IMR-90 (cell line): Measurements from ENCODE around the gene RXYLT1. TPM values are rescaled to one million over a fixed set of nuclear protein-coding genes. Genes with fewer than 3 reads are reported as not detected.

ENCODE experiments used
- ATAC-seq: fragments of 200-7000 bp; cut with Tn5 transposase; 2 replicates; pipeline ENCODE4 v1.9.1; 2020; ENCODE audit warnings: low read depth, mild to moderate bottlenecking, moderate library complexity
- BruUV-seq: library from RNA; stranded (reverse); fragments of 400-500 nt; replicated peaks from 2 replicates; lab custom pipeline; 2021; lab: Mats Ljungman, UMichigan
- CTCF ChIA-PET: fragments of 300-600 bp; formaldehyde crosslinking; extraction: SDS; loops from one replicate; lab custom pipeline; 2021; ENCODE audit warnings: antibody characterized with exemption; lab: Yijun Ruan, JAX
- POLR2A ChIA-PET: fragments of 300-600 bp; sonication (Branson Sonifier 250); formaldehyde crosslinking; loops from one replicate; lab custom pipeline; 2022; ENCODE audit warnings: antibody characterized with exemption; ENCODE audit not compliant: unreplicated experiment; lab: Charles Lee
- DNase-seq: peaks from one replicate; pipeline ENCODE4 v3.0.0; 2013
- H2AFZ ChIP-seq: replicated peaks from 2 replicates; pipeline ENCODE3; 2013; ENCODE audit warnings: low read length, mild to moderate bottlenecking; ENCODE audit not compliant: poor library complexity
- H2AK5ac ChIP-seq: 2 replicates; pipeline ENCODE4 v1.6.1; 2013; ENCODE audit warnings: low read depth, low read length, inconsistent platforms
- H2AK9ac ChIP-seq: replicated peaks from 2 replicates; pipeline ENCODE3; 2013; ENCODE audit warnings: mild to moderate bottlenecking, low read depth, low read length, moderate library complexity; ENCODE audit not compliant: poor library complexity
- H2BK120ac ChIP-seq: 2 replicates; pipeline ENCODE4 v1.6.1; 2013; ENCODE audit warnings: low read depth, low read length, inconsistent platforms
- H2BK15ac ChIP-seq: 3 replicates; pipeline ENCODE4 v1.6.1; 2013; ENCODE audit warnings: low read depth, low read length, inconsistent platforms
- H2BK20ac ChIP-seq: 2 replicates; pipeline ENCODE4 v1.6.1; 2013; ENCODE audit warnings: low read depth, mild to moderate bottlenecking, inconsistent platforms, low read length, moderate library complexity
- H2BK5ac ChIP-seq: 2 replicates; pipeline ENCODE4 v1.6.1; 2013; ENCODE audit warnings: mild to moderate bottlenecking, low read depth, low read length, inconsistent platforms; ENCODE audit not compliant: poor library complexity, severe bottlenecking
- H3K14ac ChIP-seq: replicated peaks from 2 replicates; pipeline ENCODE4 v1.6.1; 2013; ENCODE audit warnings: low read depth, low read length, inconsistent platforms
- H3K18ac ChIP-seq: 2 replicates; pipeline ENCODE4 v1.6.1; 2013; ENCODE audit warnings: low read depth, low read length, control low read depth
- H3K23ac ChIP-seq: 2 replicates; pipeline ENCODE4 v1.6.1; 2013; ENCODE audit warnings: low read depth, low read length, inconsistent platforms
- H3K27ac ChIP-seq: 2 replicates; pipeline ENCODE4 v1.5.1; 2013; ENCODE audit warnings: mild to moderate bottlenecking, control low read depth, low read length; ENCODE audit not compliant: insufficient read depth
- H3K27me3 ChIP-seq: 2 replicates; pipeline ENCODE4 v1.6.1; 2013; ENCODE audit warnings: low read length; ENCODE audit not compliant: control insufficient read depth, insufficient read depth
- H3K36me3 ChIP-seq: 2 replicates; pipeline ENCODE4 v1.6.1; 2013; ENCODE audit warnings: low read length, mixed read lengths; ENCODE audit not compliant: control insufficient read depth, insufficient read depth
- H3K4ac ChIP-seq: 2 replicates; pipeline ENCODE4 v1.6.1; 2013; ENCODE audit warnings: low read depth, low read length, inconsistent platforms
- H3K4me1 ChIP-seq: 2 replicates; pipeline ENCODE4 v1.6.1; 2013; ENCODE audit warnings: low read length, mixed read lengths; ENCODE audit not compliant: control insufficient read depth, insufficient read depth
- H3K4me2 ChIP-seq: 2 replicates; pipeline ENCODE4 v1.6.1; 2013; ENCODE audit warnings: low read depth, mild to moderate bottlenecking, control low read depth, low read length, moderate library complexity
- H3K4me3 ChIP-seq: 2 replicates; pipeline ENCODE4 v1.5.1; 2013; ENCODE audit warnings: low read depth, mild to moderate bottlenecking, control low read depth, low read length, moderate library complexity; ENCODE audit not compliant: insufficient read depth
- H3K56ac ChIP-seq: 2 replicates; pipeline ENCODE4 v1.6.1; 2013; ENCODE audit warnings: low read length, inconsistent platforms; ENCODE audit not compliant: insufficient read depth; ENCODE audit errors: extremely low read depth
- H3K79me1 ChIP-seq, 2 experiments: 2 replicates each; pipeline ENCODE4 v1.6.1; 2013; ENCODE audit warnings: low read length in 2 of 2, inconsistent platforms in 1 of 2, low read depth in 1 of 2
- H3K9ac ChIP-seq: 2 replicates; pipeline ENCODE4 v1.6.1; 2013; ENCODE audit warnings: low read depth, low read length, control low read depth
- H3K9me1 ChIP-seq: 2 replicates; pipeline ENCODE4 v1.6.1; 2013; ENCODE audit warnings: low read length, inconsistent platforms; ENCODE audit not compliant: insufficient read depth
- H3K9me3 ChIP-seq: 2 replicates; pipeline ENCODE4 v1.6.1; 2013; ENCODE audit warnings: low read length; ENCODE audit not compliant: control insufficient read depth, insufficient read depth
- H4K20me1 ChIP-seq: 2 replicates; pipeline ENCODE4 v1.6.1; 2013; ENCODE audit warnings: low read length, inconsistent platforms; ENCODE audit not compliant: insufficient read depth
- H4K5ac ChIP-seq: 2 replicates; pipeline ENCODE4 v1.6.1; 2013; ENCODE audit warnings: mild to moderate bottlenecking, low read depth, low read length, control low read depth
- H4K8ac ChIP-seq, 2 experiments: 2 replicates each; pipeline ENCODE4 v1.6.1; 2013; ENCODE audit warnings: low read depth in 2 of 2, low read length in 2 of 2, control low read depth in 1 of 2, inconsistent platforms in 1 of 2
- H4K91ac ChIP-seq: 2 replicates; pipeline ENCODE4 v1.6.1; 2013; ENCODE audit warnings: low read depth, low read length, inconsistent platforms; ENCODE audit not compliant: insufficient read depth
- MXI1 ChIP-seq: IDR thresholded peaks from 2 replicates; pipeline ENCODE4 v1.6.1; 2012; ENCODE audit warnings: low read depth, mild to moderate bottlenecking, low read length, moderate library complexity, borderline replicate concordance
- WGBS, 2 experiments: methylation state at CpG; one replicate each; pipeline versions ENCODE4 v1.1.5 to v1.1.7; 2013; ENCODE audit warnings: missing lambda C conversion rate in 2 of 2; ENCODE audit not compliant: insufficient read length in 1 of 2; ENCODE audit errors: extremely low coverage in 2 of 2; 5-methylcytosine and 5-hydroxymethylcytosine counted together
- dilution Hi-C: fragments of 300-500 bp; cut with HindIII; formaldehyde crosslinking; loops from one replicate; pipeline ENCODE4 v1.14.3; 2018; ENCODE audit warnings: low sequenced_read_pairs; ENCODE audit not compliant: unreplicated experiment
- in situ Hi-C: fragments of 300-500 bp; cut with MboI; formaldehyde crosslinking; loops from 3 replicates; pipeline ENCODE4 v1.14.3; 2019; ENCODE audit warnings: low sequenced_read_pairs, inconsistent platforms, mixed read lengths
- intact Hi-C: fragments of 100-400 bp; cut with micrococcal nuclease; formaldehyde crosslinking; loops from 2 replicates; pipeline ENCODE4 v1.10.0; 2022
- polyA plus RNA-seq, 3 experiments: library from polyadenylated mRNA; depleted of rRNA; stranded (reverse); fragments of >200 nt; gene quantifications; 2 replicates each; pipeline ENCODE4 v1.2.3, GENCODE V29; 2012; ENCODE audit warnings: low replicate concordance in 1 of 3
- total RNA-seq: library from RNA; depleted of rRNA; stranded (reverse); fragments of >200 nt; gene quantifications from 2 replicates; pipeline ENCODE4 v1.2.3, GENCODE V29; 2012

The RXYLT1 gene
- total and polyA plus RNA-seq, 2 of the 4 experiments (the other 2 are of a cell fraction): 9.0 to 9.5 TPM

DNA sequence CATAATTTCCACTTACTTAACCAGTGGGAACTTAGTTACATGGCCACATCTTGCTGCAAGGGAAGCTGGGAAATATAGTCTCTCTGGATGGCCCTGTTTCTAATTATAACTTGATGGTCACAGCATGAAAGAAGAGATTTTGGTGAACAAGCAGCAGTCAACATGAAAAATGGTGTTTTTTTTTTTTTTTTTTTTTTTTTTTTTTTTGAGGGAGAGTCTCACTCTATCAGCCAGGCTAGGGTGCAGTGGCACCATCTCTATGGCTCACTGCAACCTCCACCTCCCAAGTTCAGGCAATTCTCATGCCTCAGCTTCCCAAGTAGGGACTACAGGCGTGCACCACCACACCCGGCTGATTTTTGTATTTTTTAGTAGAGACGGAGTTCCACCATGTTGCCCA lies 75.6 kb downstream of the RXYLT1 start:
- Histone ChIP-seq H3K36me3 (peaks cover 6% of the 10 kb centered on the region), H3K4me1 (peaks cover 3% of the 10 kb centered on the region; the same call in 1 of the 2 replicates), H3K9me3 (no peaks in the 10 kb centered on the region), H3K18ac (no peak overlapping the region), H2BK120ac (no peak overlapping the region), H4K8ac (no peak overlapping the region), H2AK5ac (no peak overlapping the region), H3K23ac (no peak overlapping the region), H2BK15ac (no peak overlapping the region), H4K20me1 (peaks cover 65% of the 10 kb centered on the region), H3K4ac (no peak overlapping the region), H3K79me1 (peaks cover 0 to 41% of the 10 kb centered on the region in 2 experiments; a peak in 2 of 4 replicates), H3K9ac (no peak overlapping the region), H2BK5ac (no peak overlapping the region), H2AK9ac (no peak overlapping the region), H3K14ac (no peak overlapping the region), H4K91ac (no peak overlapping the region), H3K4me2 (no peak overlapping the region), H4K5ac (no peak overlapping the region), H3K56ac (no peak overlapping the region), H2AFZ (no peak overlapping the region), H3K27ac (no peak overlapping the region), H3K27me3 (no peaks in the 10 kb centered on the region), H2BK20ac (no peak overlapping the region), H3K9me1 (peaks cover 11% of the 10 kb centered on the region), H3K4me3 (no peak overlapping the region)
- CTCF ChIA-PET: no interaction called here
- ATAC-seq (no peak), DNase-seq (no peak)
- dilution Hi-C loops: no loop called here
- no TSS peak for BruUV-seq
- in situ Hi-C loops: no loop called here
- POLR2A ChIA-PET: no interaction called here
- intact Hi-C loops: loop anchor here (2.0 kb wide), 1 partner anchor 44 kb away; no protein-coding TSS in a partner anchor
- WGBS, 2 experiments: no CpG with 5 or more reads among the region's 3 CpGs
- TF ChIP-seq MXI1: no peak
